ENCODE results near the gene SOST.

DNA sequence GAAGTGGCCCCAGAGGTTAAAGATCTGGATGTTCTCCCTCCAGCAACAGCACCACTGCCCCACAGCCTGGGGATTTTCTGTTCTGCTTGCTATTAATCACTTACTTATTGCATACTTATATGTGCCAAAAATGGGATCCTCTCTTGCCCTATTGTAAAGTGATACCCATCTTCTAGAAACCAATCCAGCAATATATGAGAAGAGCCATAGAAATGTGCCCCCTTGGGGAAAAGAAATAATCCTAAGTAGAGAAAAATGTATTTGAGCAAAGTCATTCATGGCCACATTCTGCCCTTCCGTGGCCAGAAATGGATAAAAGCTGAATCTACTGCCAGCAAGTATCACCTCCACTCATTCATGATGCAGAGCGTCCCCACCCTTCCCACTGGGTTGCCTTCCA, 20.9 kb downstream of the SOST start:
- TF ChIP-seq, protein P1, sequence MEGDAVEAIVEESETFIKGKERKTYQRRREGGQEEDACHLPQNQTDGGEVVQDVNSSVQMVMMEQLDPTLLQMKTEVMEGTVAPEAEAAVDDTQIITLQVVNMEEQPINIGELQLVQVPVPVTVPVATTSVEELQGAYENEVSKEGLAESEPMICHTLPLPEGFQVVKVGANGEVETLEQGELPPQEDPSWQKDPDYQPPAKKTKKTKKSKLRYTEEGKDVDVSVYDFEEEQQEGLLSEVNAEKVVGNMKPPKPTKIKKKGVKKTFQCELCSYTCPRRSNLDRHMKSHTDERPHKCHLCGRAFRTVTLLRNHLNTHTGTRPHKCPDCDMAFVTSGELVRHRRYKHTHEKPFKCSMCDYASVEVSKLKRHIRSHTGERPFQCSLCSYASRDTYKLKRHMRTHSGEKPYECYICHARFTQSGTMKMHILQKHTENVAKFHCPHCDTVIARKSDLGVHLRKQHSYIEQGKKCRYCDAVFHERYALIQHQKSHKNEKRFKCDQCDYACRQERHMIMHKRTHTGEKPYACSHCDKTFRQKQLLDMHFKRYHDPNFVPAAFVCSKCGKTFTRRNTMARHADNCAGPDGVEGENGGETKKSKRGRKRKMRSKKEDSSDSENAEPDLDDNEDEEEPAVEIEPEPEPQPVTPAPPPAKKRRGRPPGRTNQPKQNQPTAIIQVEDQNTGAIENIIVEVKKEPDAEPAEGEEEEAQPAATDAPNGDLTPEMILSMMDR (IDR thresholded peaks at IDR 0.05; ENCODE audit: poor library complexity, severe bottlenecking), result no peak
- TF ChIP-seq EZH2 (IDR thresholded peaks at IDR 0.05; ENCODE audit: borderline replicate concordance, insufficient read depth, low read length, poor library complexity, severe bottlenecking) (no peak), RAD21 (conservative IDR thresholded peaks at IDR 0.05) (no peak), MXI1 (conservative IDR thresholded peaks at IDR 0.05; ENCODE audit: poor library complexity, severe bottlenecking) (no peak), POLR2AphosphoS5 (IDR thresholded peaks at IDR 0.05) (no peak), EP300 (conservative IDR thresholded peaks at IDR 0.05; ENCODE audit: poor library complexity, severe bottlenecking) (no peak)

All from neural cell (in vitro differentiated cells).